ENCODE results near the gene LRP1.

The LRP1 gene

GRCh38 chr12:57202321-57202720, 74.0 kb downstream of the LRP1 start:
- TF ChIP-seq CTCF (IDR thresholded peaks at IDR 0.05) = no peak

GRCh38 chr12:57203201-57203600, 74.9 kb downstream of the LRP1 start:
- no peak for TF ChIP-seq CTCF (IDR thresholded peaks at IDR 0.05)

GRCh38 chr12:57203791-57204190, 75.5 kb downstream of the LRP1 start:
- no peak for TF ChIP-seq CTCF (IDR thresholded peaks at IDR 0.05)

- no peak for TF ChIP-seq CTCF (IDR thresholded peaks at IDR 0.05)
These were observed 76.2 kb downstream of the LRP1 start for GRCh38 chr12:57204454-57204853.

- no peak for TF ChIP-seq CTCF (IDR thresholded peaks at IDR 0.05)
These were observed 76.9 kb downstream of the LRP1 start for GRCh38 chr12:57205186-57205585.

DNA sequence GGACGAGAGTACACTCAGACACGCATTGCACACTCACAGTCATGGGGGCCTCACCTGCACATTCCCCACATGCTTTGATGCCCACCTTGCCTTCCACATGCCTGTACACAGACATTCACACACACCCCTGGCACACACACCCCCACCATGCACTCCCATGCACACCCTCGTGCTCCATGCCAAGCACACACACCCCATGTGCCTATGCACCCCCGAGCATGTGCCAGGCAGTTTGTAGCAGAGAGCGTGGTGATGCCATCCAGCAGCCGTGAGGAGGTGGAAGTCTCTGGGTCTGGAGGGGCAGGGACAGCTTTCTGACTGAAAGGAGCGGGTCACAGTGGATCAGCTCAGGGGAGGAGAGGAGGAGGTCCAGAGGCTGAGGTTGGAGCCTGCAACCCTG, 77.6 kb downstream of the LRP1 start:
- no peak for TF ChIP-seq CTCF (IDR thresholded peaks at IDR 0.05)

- TF ChIP-seq CTCF (IDR thresholded peaks at IDR 0.05) = no peak
These were observed 79.7 kb downstream of the LRP1 start for GRCh38 chr12:57207731-57208630.

Measured in LNCAP (cell line).